Neuronal stem cell (in vitro differentiated cells): ENCODE measurements around the gene RETSAT.

Experiments used
- DNase-seq: peaks from one replicate; pipeline ENCODE4 v3.0.0-alpha.2; 2013; ENCODE audit warnings: low spot score
- H2AFZ ChIP-seq: one replicate; pipeline ENCODE4 v1.6.1; 2013; ENCODE audit warnings: mild to moderate bottlenecking, low read length, inconsistent platforms
- H2AK5ac ChIP-seq: 2 replicates; pipeline ENCODE4 v1.6.1; 2013; ENCODE audit warnings: low read depth, mild to moderate bottlenecking, inconsistent platforms, low read length, moderate library complexity, mixed read lengths
- H2BK120ac ChIP-seq: 2 replicates; pipeline ENCODE4 v1.6.1; 2013; ENCODE audit warnings: low read depth, mild to moderate bottlenecking, inconsistent platforms, low read length, moderate library complexity, mixed read lengths
- H2BK12ac ChIP-seq: one replicate; pipeline ENCODE4 v1.6.1; 2013; ENCODE audit warnings: low read length, inconsistent platforms
- H2BK15ac ChIP-seq: 2 replicates; pipeline ENCODE4 v1.6.1; 2013; ENCODE audit warnings: mild to moderate bottlenecking, low read length, inconsistent platforms, mixed read lengths
- H2BK5ac ChIP-seq: one replicate; pipeline ENCODE4 v1.6.1; 2013; ENCODE audit warnings: inconsistent platforms, mild to moderate bottlenecking, low read length, moderate library complexity
- H3K14ac ChIP-seq: one replicate; pipeline ENCODE4 v1.6.1; 2013; ENCODE audit warnings: low read length, inconsistent platforms
- H3K18ac ChIP-seq: 2 replicates; pipeline ENCODE4 v1.6.1; 2013; ENCODE audit warnings: low read length, inconsistent platforms
- H3K23ac ChIP-seq: 2 replicates; pipeline ENCODE4 v1.6.1; 2013; ENCODE audit warnings: low read depth, mild to moderate bottlenecking, mixed read lengths, low read length, inconsistent platforms; ENCODE audit not compliant: poor library complexity
- H3K27ac ChIP-seq: replicated peaks from 3 replicates; pipeline ENCODE4 v1.5.1; 2013; ENCODE audit warnings: low read length, inconsistent platforms
- H3K27me3 ChIP-seq, 3 experiments: 2 replicates each; pipeline ENCODE4 v1.6.1; 2013; ENCODE audit warnings: low read length in 3 of 3, mild to moderate bottlenecking in 2 of 3, inconsistent platforms in 1 of 3, low read depth in 1 of 3, mixed read lengths in 1 of 3, moderate library complexity in 1 of 3; ENCODE audit not compliant: control insufficient read depth in 3 of 3, insufficient read depth in 3 of 3
- H3K36me3 ChIP-seq, 2 donors: replicated peaks in 1 of 2; 2 replicates each; pipeline ENCODE4 v1.6.1; 2013; ENCODE audit warnings: low read length in 2 of 2; ENCODE audit not compliant: control insufficient read depth in 2 of 2, insufficient read depth in 2 of 2
- H3K4ac ChIP-seq: 2 replicates; pipeline ENCODE4 v1.6.1; 2013; ENCODE audit warnings: inconsistent platforms, mild to moderate bottlenecking, low read length, moderate library complexity
- H3K4me1 ChIP-seq, 2 donors: 1 replicate in 1 of 2; 2 replicates in 1 of 2; pipeline ENCODE4 v1.6.1; 2013; ENCODE audit warnings: low read length in 2 of 2, low read depth in 1 of 2; ENCODE audit not compliant: control insufficient read depth in 2 of 2, insufficient read depth in 1 of 2
- H3K4me2 ChIP-seq: one replicate; pipeline ENCODE4 v1.6.1; 2013; ENCODE audit warnings: mild to moderate bottlenecking, low read length, inconsistent platforms; ENCODE audit not compliant: insufficient read depth, poor library complexity, severe bottlenecking
- H3K4me3 ChIP-seq, 2 donors: 2 replicates each; pipeline ENCODE4 v1.5.1; 2013; ENCODE audit warnings: low read length in 2 of 2, mild to moderate bottlenecking in 2 of 2, inconsistent platforms in 1 of 2, moderate library complexity in 1 of 2
- H3K79me1 ChIP-seq: one replicate; pipeline ENCODE4 v1.6.1; 2013; ENCODE audit warnings: low read depth, mild to moderate bottlenecking, inconsistent platforms, low read length, moderate library complexity
- H3K9ac ChIP-seq: one replicate; pipeline ENCODE4 v1.6.1; 2013; ENCODE audit warnings: mild to moderate bottlenecking, low read depth, low read length, inconsistent platforms; ENCODE audit not compliant: poor library complexity
- H3K9me3 ChIP-seq, 2 donors: replicated peaks in 1 of 2; 2 replicates each; pipeline versions ENCODE3 to v1.6.1; 2013; ENCODE audit warnings: low read length in 2 of 2, mild to moderate bottlenecking in 2 of 2, inconsistent platforms in 1 of 2, low read depth in 1 of 2, mixed read lengths in 1 of 2, moderate library complexity in 1 of 2; ENCODE audit not compliant: control insufficient read depth in 2 of 2, insufficient read depth in 1 of 2
- H4K8ac ChIP-seq: one replicate; pipeline ENCODE4 v1.6.1; 2013; ENCODE audit warnings: low read depth, mild to moderate bottlenecking, inconsistent platforms, low read length, moderate library complexity
- H4K91ac ChIP-seq: one replicate; pipeline ENCODE4 v1.6.1; 2013; ENCODE audit warnings: low read length, low read depth, mild to moderate bottlenecking, inconsistent platforms; ENCODE audit not compliant: poor library complexity
- WGBS, 2 donors: extraction: QIAGEN DNeasy Blood & Tissue Kit; methylation state at CpG; one replicate each; pipeline ENCODE4 v1.1.7; 2013; ENCODE audit warnings: missing lambda C conversion rate in 2 of 2, mixed read lengths in 1 of 2; ENCODE audit not compliant: insufficient read length in 2 of 2, insufficient replicate concordance in 1 of 2; ENCODE audit errors: extremely low coverage in 2 of 2; 5-methylcytosine and 5-hydroxymethylcytosine counted together

RETSAT gene

DNA sequence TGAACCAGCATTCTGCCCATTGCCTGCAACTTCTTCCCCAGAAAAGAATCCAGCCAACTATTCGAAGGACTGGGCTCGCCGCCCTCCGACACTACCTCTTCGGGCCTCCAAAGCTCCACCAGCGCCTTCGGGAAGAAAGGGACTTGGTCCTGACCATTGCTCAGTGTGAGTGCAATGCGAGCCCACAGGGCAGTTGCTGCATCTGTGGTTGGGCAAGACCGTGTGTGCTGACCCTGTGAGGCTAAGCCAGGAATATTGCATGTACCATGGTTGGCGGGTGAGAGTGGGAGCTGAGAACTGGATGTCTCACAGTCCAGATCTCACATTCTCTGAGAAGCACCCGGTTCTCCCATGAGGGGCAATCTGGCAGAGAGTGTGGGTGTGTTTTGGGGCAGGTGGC, 16.7 kb upstream of the RETSAT start:
- Histone ChIP-seq H3K9ac (no peak overlapping the region), H3K27ac (no peak overlapping the region), H3K9me3 (no peaks in the 10 kb centered on the region), H3K4me3 (peak overlapping the region in 1 of 2 donors; percentile 67), H2BK120ac (no peak overlapping the region), H4K8ac (no peak overlapping the region), H3K79me1 (no peaks in the 10 kb centered on the region), H2AK5ac (no peak overlapping the region), H2BK5ac (peak overlapping the region; percentile 60), H3K14ac (peak overlapping the region; percentile 75), H3K4me2 (no peak overlapping the region), H2BK12ac (no peak overlapping the region), H3K4ac (no peak overlapping the region), H4K91ac (no peak overlapping the region), H3K4me1 (no peaks in the 10 kb centered on the region), H3K27me3 (no peaks in the 10 kb centered on the region), H2AFZ (no peak overlapping the region), H3K23ac (no peak overlapping the region), H3K36me3 (peaks cover 0 to 5% of the 10 kb centered on the region in 2 donors), H2BK15ac (no peak overlapping the region), H3K18ac (no peak overlapping the region)
- no CpG with 5 or more reads among the region's 11 CpGs for WGBS, 2 donors
- DNase-seq = no peak

GRCh38 chr2:85369500-85369899, 15.2 kb upstream of the RETSAT start:
- Histone ChIP-seq H3K14ac (no peak overlapping the region), H3K4me1 (no peaks in the 10 kb centered on the region), H2BK12ac (no peak overlapping the region), H3K23ac (no peak overlapping the region), H2AFZ (no peak overlapping the region), H3K18ac (no peak overlapping the region), H3K79me1 (no peaks in the 10 kb centered on the region), H3K27ac (no peak overlapping the region), H3K4me3 (no peak overlapping the region), H3K4me2 (no peak overlapping the region), H4K8ac (no peak overlapping the region), H2BK120ac (no peak overlapping the region), H3K9ac (no peak overlapping the region), H2AK5ac (no peak overlapping the region), H4K91ac (no peak overlapping the region), H3K9me3 (no peaks in the 10 kb centered on the region), H3K36me3 (peaks cover 0 to 5% of the 10 kb centered on the region in 2 donors), H2BK15ac (no peak overlapping the region), H3K4ac (no peak overlapping the region), H2BK5ac (no peak overlapping the region), H3K27me3 (no peaks in the 10 kb centered on the region)
- no peak for DNase-seq
- no CpG with 5 or more reads among the region's 5 CpGs for WGBS, 2 donors

GRCh38 chr2:85368921-85369320, 14.6 kb upstream of the RETSAT start:
- no peaks in the 10 kb centered on the region for H3K27me3 ChIP-seq
- H3K27ac ChIP-seq = no peak overlapping the region
- DNase-seq = no peak
- H3K4me2 ChIP-seq = no peak overlapping the region
- H3K36me3 ChIP-seq = peaks cover 0 to 5% of the 10 kb centered on the region in 2 donors
- H2BK15ac ChIP-seq = no peak overlapping the region
- H2BK120ac ChIP-seq = no peak overlapping the region
- H2BK12ac ChIP-seq = no peak overlapping the region
- no peak overlapping the region for H2AFZ ChIP-seq
- H4K8ac ChIP-seq = peak overlapping the region; percentile 24
- no peak overlapping the region for H2AK5ac ChIP-seq
- no peak overlapping the region for H3K23ac ChIP-seq
- H3K14ac ChIP-seq = no peak overlapping the region
- H3K79me1 ChIP-seq = no peaks in the 10 kb centered on the region
- no peak overlapping the region for H3K4me3 ChIP-seq
- no peaks in the 10 kb centered on the region for H3K4me1 ChIP-seq
- H3K18ac ChIP-seq = no peak overlapping the region
- H2BK5ac ChIP-seq = no peak overlapping the region
- no peak overlapping the region for H3K9ac ChIP-seq
- no peaks in the 10 kb centered on the region for H3K9me3 ChIP-seq
- H4K91ac ChIP-seq = no peak overlapping the region
- no peak overlapping the region for H3K4ac ChIP-seq

- Histone ChIP-seq H3K23ac (no peak overlapping the region), H3K9me3 (no peaks in the 10 kb centered on the region), H3K4me2 (no peak overlapping the region), H2AK5ac (no peak overlapping the region), H2BK15ac (no peak overlapping the region), H3K4me1 (no peaks in the 10 kb centered on the region), H4K8ac (no peak overlapping the region), H3K27ac (no peak overlapping the region), H3K4ac (no peak overlapping the region), H3K4me3 (no peak overlapping the region), H2BK12ac (no peak overlapping the region), H2AFZ (no peak overlapping the region), H2BK5ac (no peak overlapping the region), H3K18ac (no peak overlapping the region), H3K9ac (no peak overlapping the region), H3K36me3 (peaks cover 9% of the 10 kb centered on the region in 2 donors), H3K14ac (no peak overlapping the region), H4K91ac (no peak overlapping the region), H3K79me1 (peaks cover under 1% of the 10 kb centered on the region), H3K27me3 (no peaks in the 10 kb centered on the region), H2BK120ac (no peak overlapping the region)
- no CpG with 5 or more reads among the region's 5 CpGs for WGBS, 2 donors
- DNase-seq = no peak
Measured at GRCh38 chr2:85367180-85367579, 12.9 kb upstream of the RETSAT start.
